Keratinocyte (primary cell): Measurements from ENCODE around the gene MYH10. TPM values are rescaled to one million over a fixed set of nuclear protein-coding genes. Genes with fewer than 3 reads are reported as not detected.

Source experiments
- DNase-seq: peaks from one replicate; pipeline ENCODE4 v3.0.0-alpha.2; 2011; ENCODE audit warnings: low read depth, missing footprints, low spot score
- FAIRE-seq: peaks from 2 replicates; lab custom pipeline; 2011; peaks lifted over from hg19 to GRCh38; lab: Jason Lieb, UNC
- H2AFZ ChIP-seq: 2 replicates; pipeline ENCODE4 v1.6.0; 2012; ENCODE audit warnings: low read length, control low read depth, inconsistent platforms; ENCODE audit not compliant: control insufficient read depth
- H3K27ac ChIP-seq: 2 replicates; pipeline ENCODE4 v1.5.1; 2011; ENCODE audit warnings: low read length; ENCODE audit not compliant: control insufficient read depth, insufficient read depth
- H3K27me3 ChIP-seq: 3 replicates; pipeline ENCODE4 v1.6.0; 2011; ENCODE audit warnings: low read length; ENCODE audit not compliant: control insufficient read depth, insufficient read depth; ENCODE audit errors: extremely low read depth
- H3K36me3 ChIP-seq, 2 experiments: 2 replicates in 1 of 2; 3 replicates in 1 of 2; pipeline ENCODE4 v1.5.1; 2011; ENCODE audit warnings: low read length in 2 of 2, mild to moderate bottlenecking in 1 of 2; ENCODE audit not compliant: control insufficient read depth in 2 of 2, insufficient read depth in 2 of 2; ENCODE audit errors: extremely low read depth in 1 of 2
- H3K4me1 ChIP-seq: 3 replicates; pipeline ENCODE4 v1.5.1; 2011; ENCODE audit warnings: low read length; ENCODE audit not compliant: control insufficient read depth, insufficient read depth; ENCODE audit errors: extremely low read depth
- H3K4me2 ChIP-seq: 3 replicates; pipeline ENCODE4 v1.6.0; 2011; ENCODE audit warnings: low read depth, low read length; ENCODE audit not compliant: control insufficient read depth, insufficient read depth; ENCODE audit errors: extremely low read depth
- H3K4me3 ChIP-seq, 3 experiments: fragments of 200-600 bp in 1 of 3; sonication (generic) in 1 of 3; 2 replicates in 2 of 3; 3 replicates in 1 of 3; pipeline ENCODE4 v1.5.1; 2011 to 2016; ENCODE audit warnings: low read length in 3 of 3, mild to moderate bottlenecking in 3 of 3, control low read depth in 2 of 3, inconsistent platforms in 1 of 3, low read depth in 1 of 3, mixed read lengths in 1 of 3, mixed run types in 1 of 3, moderate library complexity in 1 of 3; ENCODE audit not compliant: control insufficient read depth in 2 of 3, insufficient read depth in 2 of 3; ENCODE audit errors: extremely low read depth in 1 of 3
- H3K79me2 ChIP-seq: 2 replicates; pipeline ENCODE4 v1.6.0; 2012; ENCODE audit warnings: low read length; ENCODE audit not compliant: control insufficient read depth, insufficient read depth
- H3K9ac ChIP-seq: 3 replicates; pipeline ENCODE4 v1.6.0; 2011; ENCODE audit warnings: low read length; ENCODE audit not compliant: control insufficient read depth, insufficient read depth; ENCODE audit errors: extremely low read depth
- H3K9me1 ChIP-seq: 3 replicates; pipeline ENCODE4 v1.6.0; 2011; ENCODE audit warnings: low read length; ENCODE audit not compliant: control insufficient read depth, insufficient read depth; ENCODE audit errors: extremely low read depth
- H3K9me3 ChIP-seq: 2 replicates; pipeline ENCODE4 v1.5.1; 2012; ENCODE audit warnings: low read depth, low read length; ENCODE audit not compliant: control insufficient read depth
- H4K20me1 ChIP-seq: 3 replicates; pipeline ENCODE4 v1.6.0; 2011; ENCODE audit warnings: low read length; ENCODE audit not compliant: control insufficient read depth, insufficient read depth; ENCODE audit errors: extremely low read depth
- CTCF ChIP-seq, 3 experiments: IDR thresholded peaks in 1 of 3; conservative IDR thresholded peaks in 1 of 3; optimal IDR thresholded peaks in 1 of 3; 2 replicates in 2 of 3; 3 replicates in 1 of 3; pipeline versions ENCODE3 to v1.5.1; 2011; ENCODE audit warnings: low read length in 3 of 3, mild to moderate bottlenecking in 3 of 3, moderate library complexity in 2 of 3, control low read depth in 1 of 3, inconsistent platforms in 1 of 3; ENCODE audit not compliant: insufficient read depth in 2 of 3; ENCODE audit errors: extremely low read depth in 1 of 3
- EZH2 ChIP-seq: IDR thresholded peaks from one replicate; pipeline ENCODE4 v1.6.1; 2012; ENCODE audit warnings: inconsistent platforms, mild to moderate bottlenecking, low read length, moderate library complexity
- dilution Hi-C: fragments of 300-500 bp; cut with MboI; formaldehyde crosslinking; loops from one replicate; pipeline ENCODE4 v1.7.0; 2020; ENCODE audit warnings: low sequenced_read_pairs; ENCODE audit not compliant: extremely low pct_ligation_motif_present
- polyA plus RNA-seq, 5 experiments: library from polyadenylated mRNA; depleted of rRNA in 3 of 5; stranded (reverse) in 3 of 5; stranded (forward) in 1 of 5; unstranded in 1 of 5; fragments of >200 nt; gene quantifications; 1 replicate in 1 of 5; 2 replicates in 3 of 5; 3 replicates in 1 of 5; pipeline versions ENCODE4 v1.2.1 to v1.2.3, GENCODE V29; 2011 to 2012; ENCODE audit warnings: missing spikeins in 2 of 5, low read depth in 1 of 5, low replicate concordance in 1 of 5

The MYH10 gene
- polyA plus RNA-seq, 1 donor (not counting 4 experiments of a cell fraction or from before 2014, with no cell fraction given), result 21.2 TPM

GRCh38 chr17:8477171-8477570 is 153.4 kb downstream of the MYH10 start:
- Histone ChIP-seq H3K9me1 (no peaks in the 10 kb centered on the region), H3K27ac (no peak overlapping the region), H3K9me3 (no peaks in the 10 kb centered on the region), H3K79me2 (no peaks in the 10 kb centered on the region), H3K4me2 (no peak overlapping the region), H3K27me3 (no peaks in the 10 kb centered on the region), H3K4me3 (no peak overlapping the region), H3K4me1 (no peaks in the 10 kb centered on the region), H2AFZ (no peak overlapping the region), H3K9ac (no peak overlapping the region), H3K36me3 (peaks cover 53 to 61% of the 10 kb centered on the region in 2 experiments), H4K20me1 (no peaks in the 10 kb centered on the region)
- FAIRE-seq (no peak), DNase-seq (no peak)
- dilution Hi-C loops, result no loop called here
- TF ChIP-seq EZH2 (no peak), CTCF (optimal IDR thresholded peaks at IDR 0.05 in 1 of 3, IDR thresholded peaks at IDR 0.05 in 1 of 3, conservative IDR thresholded peaks at IDR 0.05 in 1 of 3; ENCODE audit: extremely low read depth in 1 of 3, insufficient read depth in 2 of 3, low read length in 3 of 3) (no peak)

GRCh38 chr17:8476741-8477140 is 153.8 kb downstream of the MYH10 start:
- dilution Hi-C loops, result no loop called here
- peaks cover under 1% of the 10 kb centered on the region for H3K79me2 ChIP-seq
- H3K36me3 ChIP-seq, result peaks cover 54 to 61% of the 10 kb centered on the region in 2 experiments
- no peaks in the 10 kb centered on the region for H3K9me1 ChIP-seq
- DNase-seq, result no peak
- no peaks in the 10 kb centered on the region for H3K4me1 ChIP-seq
- H3K27me3 ChIP-seq, result no peaks in the 10 kb centered on the region
- no peaks in the 10 kb centered on the region for H4K20me1 ChIP-seq
- no peak overlapping the region for H3K9ac ChIP-seq
- H3K4me2 ChIP-seq, result no peak overlapping the region
- H3K27ac ChIP-seq, result no peak overlapping the region
- no peaks in the 10 kb centered on the region for H3K9me3 ChIP-seq
- no peak for FAIRE-seq
- H2AFZ ChIP-seq, result no peak overlapping the region
- H3K4me3 ChIP-seq, result no peak overlapping the region
- TF ChIP-seq EZH2 (no peak), CTCF (optimal IDR thresholded peaks at IDR 0.05 in 1 of 3, IDR thresholded peaks at IDR 0.05 in 1 of 3, conservative IDR thresholded peaks at IDR 0.05 in 1 of 3; ENCODE audit: extremely low read depth in 1 of 3, insufficient read depth in 2 of 3, low read length in 3 of 3) (no peak)
